ENCODE data around the gene MTHFSD. TPM values are rescaled to one million over a fixed set of nuclear protein-coding genes. Genes with fewer than 3 reads are reported as not detected.
A peak's percentile ranks its signal among the peaks of the same experiment; 100 is the strongest.
"Not testable (repeated sequence)": the region's sequence is repeated elsewhere in the genome, so short reads cannot be mapped to it uniquely, and the experiment has no call there.

MTHFSD gene
- polyA plus RNA-seq (2013, experiment 1 of 2; ENCODE audit: insufficient read length): 13.8 TPM
- polyA plus RNA-seq (2013, experiment 2 of 2; ENCODE audit: insufficient read length): 12.4 TPM

GRCh38 chr16:86554917-86555703 lies at the start of gene MTHFSD:
MTHFSD (minus strand) TSS chr16:86555235; CDS start chr16:86555184, 51 bp downstream.
- DNase-seq: peak; percentile 94

DNA sequence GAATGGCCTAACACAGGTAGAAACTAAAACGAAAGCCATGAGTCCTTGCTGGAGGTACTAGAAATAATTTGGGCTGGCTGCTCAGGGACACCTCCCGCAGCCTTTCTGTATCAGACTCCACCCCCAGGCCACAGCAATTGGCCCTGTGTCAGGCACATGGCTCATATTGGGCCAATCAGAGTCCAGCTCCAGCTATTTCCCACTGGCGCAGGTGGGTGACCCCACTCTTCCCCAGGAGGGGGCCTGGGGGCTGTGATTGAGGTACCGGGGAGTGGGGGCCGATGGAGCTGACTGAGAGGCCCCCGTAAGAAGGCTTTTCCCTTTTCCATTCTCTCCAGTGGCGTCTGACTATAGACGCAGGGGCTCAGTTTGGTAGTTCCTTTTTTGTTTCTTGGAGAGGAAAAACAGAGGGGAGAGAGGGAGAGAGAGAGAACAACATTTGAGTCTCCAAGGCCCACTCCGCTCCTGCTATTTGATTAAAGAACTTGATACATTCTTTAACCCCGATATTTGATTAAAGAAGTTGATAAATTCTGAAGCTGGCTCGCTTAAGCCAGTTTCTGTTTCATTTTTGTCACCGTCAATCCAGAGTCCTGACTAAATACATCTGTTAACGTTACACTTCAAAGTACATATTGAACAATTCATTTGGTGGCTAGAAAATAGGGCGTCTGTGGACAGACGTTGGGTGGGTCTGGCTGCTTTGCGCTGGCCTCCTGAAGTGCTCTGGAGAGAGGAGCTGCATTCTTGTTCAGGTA lies 49.6 kb upstream of the MTHFSD start:
- no peak for DNase-seq

GRCh38 chr16:86602521-86602920 lies 47.5 kb upstream of the MTHFSD start:
- no peak for DNase-seq

- DNase-seq: no peak
Measured at GRCh38 chr16:86601356-86601755, 46.3 kb upstream of the MTHFSD start.

DNA sequence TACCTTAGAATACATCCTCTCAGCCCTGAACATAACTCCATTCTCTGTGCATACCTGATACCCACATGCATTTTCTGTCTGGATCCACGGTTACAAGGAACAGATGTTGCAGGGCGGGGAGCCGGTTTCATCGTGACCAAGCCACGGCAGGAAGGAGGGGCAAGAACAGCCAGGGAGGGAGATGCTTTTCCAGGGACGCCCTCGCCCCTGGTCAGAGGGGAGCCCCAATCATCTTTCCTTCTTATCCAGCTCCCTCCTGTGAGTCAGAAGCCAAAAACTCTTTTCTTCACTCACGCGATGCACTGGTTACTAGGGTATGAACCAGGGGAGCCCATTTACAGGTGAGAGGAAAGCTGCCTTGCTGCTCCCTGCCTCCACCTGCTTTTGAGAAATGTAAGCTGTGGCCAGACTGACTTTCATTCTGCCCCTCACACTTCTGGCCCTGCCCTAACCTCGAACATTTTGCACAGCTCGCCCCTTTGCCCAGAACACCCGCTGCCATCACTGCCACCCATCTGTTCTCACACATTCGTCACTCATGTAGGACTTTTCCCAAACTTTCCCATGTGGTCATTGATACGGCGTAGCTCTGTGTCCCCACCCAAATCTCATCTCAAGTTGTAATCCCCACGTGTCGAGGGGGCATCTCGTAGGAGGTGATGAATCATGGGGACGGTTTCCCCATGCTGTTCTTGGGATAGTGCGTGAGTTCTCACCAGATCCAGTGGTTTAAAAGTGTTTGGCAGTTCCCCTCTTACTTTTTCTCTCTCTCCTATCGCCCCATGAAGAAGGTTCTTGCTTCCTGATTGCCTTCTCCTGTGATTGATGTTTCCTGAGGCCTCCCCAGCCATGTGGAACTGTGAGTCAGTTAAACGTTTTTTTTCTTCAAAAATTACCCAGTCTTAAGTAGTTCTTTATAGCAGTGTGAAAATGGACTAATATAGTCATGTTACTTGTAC lies 43.9 kb upstream of the MTHFSD start:
- DNase-seq: peak; percentile 85

- peak; percentile 85 for DNase-seq
Measured at GRCh38 chr16:86597880-86598606, 43.0 kb upstream of the MTHFSD start.

DNA sequence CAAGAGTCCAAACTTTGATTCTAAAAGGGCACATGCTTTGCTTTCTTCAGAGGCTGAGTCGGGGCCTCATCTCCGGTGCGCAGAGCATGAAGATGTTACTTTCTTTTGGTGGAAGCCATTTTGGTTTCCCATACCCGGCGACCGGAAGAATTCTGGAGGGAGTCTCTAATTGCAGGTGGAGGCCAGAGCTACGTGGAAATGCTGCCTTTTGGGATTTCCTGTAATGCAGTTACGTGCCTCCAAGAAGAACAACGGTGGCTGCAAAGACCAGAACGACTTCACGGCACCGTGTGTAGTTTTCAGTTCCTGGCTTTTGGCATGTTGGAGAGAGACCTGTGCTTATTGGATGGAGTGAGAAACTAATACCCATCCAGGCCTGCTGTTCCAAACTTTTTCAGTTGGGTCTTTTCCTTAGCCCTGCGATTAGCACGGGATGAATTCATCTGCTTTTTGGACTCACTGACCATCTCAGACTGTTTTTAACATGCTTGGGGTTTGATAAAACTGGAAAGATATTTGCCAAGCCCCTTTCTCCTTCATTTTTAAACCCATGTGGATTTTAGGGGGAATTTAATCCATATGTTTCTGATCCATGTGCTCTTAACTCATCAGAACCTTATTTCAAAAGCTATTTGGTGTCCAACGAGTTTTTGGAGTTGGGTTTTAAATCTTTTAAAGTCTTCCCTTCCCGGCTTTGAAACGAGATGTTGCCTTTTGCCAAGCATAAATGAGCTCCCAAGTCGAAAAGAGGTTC lies 42.3 kb upstream of the MTHFSD start:
- no peak for DNase-seq

- DNase-seq: peak; percentile 58
Measured at GRCh38 chr16:86595983-86596605, 41.1 kb upstream of the MTHFSD start.

DNA sequence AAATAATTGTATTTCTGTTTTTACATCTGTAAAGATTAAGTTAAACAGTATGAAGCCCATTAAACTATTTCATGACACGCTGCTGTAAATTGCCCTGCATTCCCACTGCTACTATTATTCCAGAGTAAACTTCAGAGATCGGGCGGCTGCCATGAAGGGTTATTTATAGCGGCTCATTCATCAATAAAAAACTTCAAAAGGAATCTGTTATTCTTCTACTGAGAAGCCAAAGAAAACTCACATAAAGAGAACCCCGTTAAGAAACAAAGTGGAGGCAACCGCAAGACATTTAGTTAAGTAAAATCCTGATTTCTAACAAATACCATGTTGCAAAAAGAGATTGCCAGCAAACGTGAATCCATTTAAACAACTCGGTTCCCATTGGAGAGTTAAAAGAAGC lies 39.7 kb upstream of the MTHFSD start:
- DNase-seq: peak; percentile 83

GRCh38 chr16:86593913-86594620 lies 39.0 kb upstream of the MTHFSD start:
- DNase-seq: peak; percentile 42

DNA sequence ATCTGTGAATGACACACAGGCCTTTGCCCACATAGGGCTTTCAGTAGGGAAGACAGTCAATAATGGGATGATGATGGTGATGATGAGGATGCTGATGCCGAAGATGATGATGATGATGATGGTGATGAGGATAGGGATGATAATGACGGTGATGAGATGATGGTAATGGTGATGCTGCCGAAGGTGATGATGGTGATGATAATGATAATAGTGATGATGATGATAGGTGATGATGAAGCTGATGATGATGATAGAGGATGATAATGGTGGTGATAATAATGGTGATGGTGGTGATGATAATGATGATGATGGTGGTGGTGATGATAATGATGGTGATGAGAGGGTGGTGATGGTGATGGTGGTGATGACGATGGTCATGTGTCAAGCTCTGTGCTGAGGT lies 36.2 kb upstream of the MTHFSD start:
- DNase-seq: no peak

DNA sequence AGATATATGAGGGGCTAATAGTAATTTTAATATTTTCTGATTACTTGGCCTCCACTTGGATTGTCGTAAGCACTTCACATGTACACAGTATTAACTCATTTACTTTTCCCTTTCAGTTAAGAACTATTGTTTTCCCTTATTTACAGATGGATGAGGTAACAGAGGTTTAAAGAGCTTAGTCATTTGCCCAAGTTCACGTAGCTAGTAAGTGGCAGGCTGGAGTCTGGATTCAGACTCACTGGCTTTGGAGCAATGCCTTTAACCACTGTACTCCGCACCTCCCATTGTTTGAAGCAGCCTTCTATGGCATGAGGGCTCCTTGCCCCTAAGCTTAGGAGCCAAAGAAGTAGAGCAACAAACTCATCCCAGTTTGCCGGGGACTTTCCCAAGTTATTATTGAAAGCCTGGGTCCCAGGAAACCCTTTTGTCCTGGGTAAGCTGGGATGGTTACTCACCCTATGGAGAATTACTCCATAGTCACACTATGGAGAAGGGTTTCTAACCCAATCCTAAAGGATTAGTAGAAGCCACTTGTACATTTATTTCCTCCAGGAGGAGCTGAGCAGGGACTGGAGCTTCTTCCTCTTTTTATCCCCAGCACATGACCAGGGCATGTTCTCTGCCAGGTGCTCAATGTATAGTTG lies 35.6 kb upstream of the MTHFSD start:
- peak; percentile 75 for DNase-seq

DNA sequence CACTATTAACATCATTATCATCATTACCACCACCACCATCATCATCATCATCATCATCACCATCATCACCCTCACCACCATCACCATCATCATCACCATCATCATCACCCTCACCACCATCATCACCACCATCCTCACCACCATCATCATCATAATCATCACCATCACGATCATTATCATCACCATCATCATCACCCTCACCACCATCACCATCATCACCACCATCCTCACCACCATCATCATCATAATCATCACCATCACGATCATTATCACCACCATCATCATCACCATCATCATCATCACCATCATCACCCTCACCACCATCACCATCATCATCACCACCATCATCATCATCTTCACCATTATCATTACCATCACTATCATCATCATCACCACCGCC lies 32.9 kb upstream of the MTHFSD start:
- not testable (repeated sequence) for DNase-seq

- no peak for DNase-seq
Measured at GRCh38 chr16:86587487-86587886, 32.5 kb upstream of the MTHFSD start.

GRCh38 chr16:86585821-86586611 lies 31.0 kb upstream of the MTHFSD start:
- peak; percentile 93 for DNase-seq

GRCh38 chr16:86584726-86585721 lies 30.0 kb upstream of the MTHFSD start:
- peak; percentile 75 for DNase-seq

DNA sequence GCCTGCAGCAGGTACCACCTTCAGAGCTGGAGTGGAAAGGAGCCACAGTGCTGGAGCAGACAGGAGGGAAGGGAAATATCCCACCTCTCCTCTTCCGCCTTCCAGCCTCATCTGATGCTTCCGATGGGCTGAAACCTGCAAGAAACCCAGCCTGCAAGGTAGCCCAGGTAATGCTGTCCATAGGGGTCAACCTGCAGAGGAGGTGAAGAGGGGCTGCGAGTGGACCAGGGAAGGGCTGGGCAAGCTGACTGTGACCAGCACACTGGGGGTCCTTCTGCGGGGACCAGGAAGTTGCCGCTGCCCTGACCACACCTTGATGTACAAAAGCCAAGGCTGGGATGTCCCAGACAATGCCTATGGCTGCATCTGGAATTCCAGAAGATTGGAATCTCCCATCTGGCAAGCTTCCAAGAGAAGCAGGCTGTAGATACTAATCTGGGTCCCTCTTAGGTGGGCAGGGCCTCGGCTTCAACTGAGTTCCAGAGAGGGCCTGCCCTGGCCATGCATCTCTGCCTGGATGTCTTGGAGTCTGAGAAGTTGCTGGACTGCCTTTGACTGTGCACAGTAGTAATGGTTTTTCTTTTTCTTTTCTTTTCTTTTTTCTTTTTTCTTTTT lies 29.1 kb upstream of the MTHFSD start:
- DNase-seq: peak; percentile 75
